Testis (tissue), 2 donors: ENCODE measurements around the gene CNTN5.

Experiments
- POLR2A ChIP-seq: fragments of 450-650 bp; IDR thresholded peaks from one replicate; pipeline ENCODE4 v1.6.1; 2017; ENCODE audit warnings: antibody characterized with exemption, mild to moderate bottlenecking, moderate library complexity
- TF ChIP-seq, protein P1 (sequence below), 3 experiments: fragments of 450-650 bp in 2 of 3; fragments of 200-600 bp in 1 of 3; sonication (generic) in 1 of 3; IDR thresholded peaks; one replicate each; pipeline ENCODE4 v1.5.1; 2016 to 2019; ENCODE audit warnings: antibody characterized with exemption in 3 of 3, mild to moderate bottlenecking in 2 of 3, moderate library complexity in 1 of 3

DNA sequence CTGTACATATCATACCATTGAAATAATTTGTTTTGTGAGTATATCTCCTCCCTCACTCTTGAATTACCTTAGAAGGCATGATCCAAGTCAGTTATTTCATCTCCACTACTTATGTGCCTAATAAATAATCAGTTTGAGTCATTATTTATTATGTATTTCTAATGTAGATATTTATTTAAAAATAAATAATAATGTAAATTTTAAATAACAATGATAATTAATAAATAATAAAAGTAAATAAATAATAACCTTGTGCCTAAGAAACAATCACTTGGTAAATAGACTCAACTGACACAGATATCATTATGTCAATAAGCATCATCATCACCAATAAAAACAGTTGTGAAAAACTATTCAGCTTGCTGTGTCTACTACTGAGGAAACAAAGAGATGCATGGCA lies 213.8 kb downstream of the CNTN5 start:
- TF ChIP-seq POLR2A: no peak
- TF ChIP-seq, protein P1, sequence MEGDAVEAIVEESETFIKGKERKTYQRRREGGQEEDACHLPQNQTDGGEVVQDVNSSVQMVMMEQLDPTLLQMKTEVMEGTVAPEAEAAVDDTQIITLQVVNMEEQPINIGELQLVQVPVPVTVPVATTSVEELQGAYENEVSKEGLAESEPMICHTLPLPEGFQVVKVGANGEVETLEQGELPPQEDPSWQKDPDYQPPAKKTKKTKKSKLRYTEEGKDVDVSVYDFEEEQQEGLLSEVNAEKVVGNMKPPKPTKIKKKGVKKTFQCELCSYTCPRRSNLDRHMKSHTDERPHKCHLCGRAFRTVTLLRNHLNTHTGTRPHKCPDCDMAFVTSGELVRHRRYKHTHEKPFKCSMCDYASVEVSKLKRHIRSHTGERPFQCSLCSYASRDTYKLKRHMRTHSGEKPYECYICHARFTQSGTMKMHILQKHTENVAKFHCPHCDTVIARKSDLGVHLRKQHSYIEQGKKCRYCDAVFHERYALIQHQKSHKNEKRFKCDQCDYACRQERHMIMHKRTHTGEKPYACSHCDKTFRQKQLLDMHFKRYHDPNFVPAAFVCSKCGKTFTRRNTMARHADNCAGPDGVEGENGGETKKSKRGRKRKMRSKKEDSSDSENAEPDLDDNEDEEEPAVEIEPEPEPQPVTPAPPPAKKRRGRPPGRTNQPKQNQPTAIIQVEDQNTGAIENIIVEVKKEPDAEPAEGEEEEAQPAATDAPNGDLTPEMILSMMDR (IDR thresholded peaks at IDR 0.05): no peak
